Psoas muscle (tissue), 8 donors: ENCODE data around the gene EEFSEC. TPM values are rescaled to one million over a fixed set of nuclear protein-coding genes. Genes with fewer than 3 reads are reported as not detected.

Experiments
- ATAC-seq, 4 donors: fragments of 200-7000 bp; cut with Tn5 transposase; one replicate each; pipeline ENCODE4 v1.9.1; 2020; ENCODE audit warnings: moderate library complexity in 3 of 4, mild to moderate bottlenecking in 2 of 4
- DNase-seq, 2 donors: peaks; one replicate each; pipeline ENCODE4 v3.0.0-alpha.2; 2020
- H3K27ac ChIP-seq: fragments of 200-600 bp; one replicate; pipeline ENCODE4 v1.8.0; 2022
- H3K27me3 ChIP-seq, 3 donors: fragments of 200-600 bp in 1 of 3; one replicate each; pipeline versions ENCODE4 v1.6.1 to v1.8.0; 2013 to 2022; ENCODE audit warnings: low read length in 2 of 3, mild to moderate bottlenecking in 2 of 3, moderate library complexity in 1 of 3; ENCODE audit not compliant: insufficient read depth in 3 of 3
- H3K36me3 ChIP-seq, 2 donors: fragments of 200-600 bp in 1 of 2; one replicate each; pipeline versions ENCODE4 v1.6.1 to v1.8.0; 2013 to 2022; ENCODE audit warnings: low read depth in 1 of 2, mild to moderate bottlenecking in 1 of 2, moderate library complexity in 1 of 2; ENCODE audit not compliant: insufficient read depth in 1 of 2
- H3K4me1 ChIP-seq: fragments of 200-600 bp; one replicate; pipeline ENCODE4 v1.8.0; 2022
- H3K4me3 ChIP-seq: fragments of 200-600 bp; one replicate; pipeline ENCODE4 v1.8.0; 2022; ENCODE audit warnings: mild to moderate bottlenecking
- H3K9me3 ChIP-seq: fragments of 200-600 bp; one replicate; pipeline ENCODE4 v1.8.0; 2022
- CTCF ChIP-seq: fragments of 200-600 bp; IDR thresholded peaks from one replicate; pipeline ENCODE4 v1.8.0; 2022; ENCODE audit warnings: antibody characterized with exemption
- WGBS, 3 donors: extraction: QIAGEN DNeasy Blood & Tissue Kit; methylation state at CpG; one replicate each; pipeline versions ENCODE4 v1.1.6 to v1.1.7; 2013; 5-methylcytosine and 5-hydroxymethylcytosine counted together
- intact Hi-C, 2 donors: fragments of 100-400 bp; cut with DNase I; formaldehyde crosslinking; loops; one replicate each; pipeline versions ENCODE4 v1.11.0 to v1.14.2; 2022
- polyA plus RNA-seq, 3 donors: library from polyadenylated mRNA; stranded (reverse); fragments of 200-250 nt; gene quantifications; one replicate each; pipeline ENCODE4 v1.2.3, GENCODE V29; 2013
- total RNA-seq, 4 donors: library from RNA; stranded (reverse); fragmentation: NEBNext Ultra II Directional in 2 of 4; extraction: Animal tissue kit (Norgen Biotek cat#: 25700) in 2 of 4; gene quantifications; one replicate each; pipeline versions ENCODE4 v1.2.1 to v1.2.4, GENCODE V29; 2021 to 2023
- donor health status: healthy with polysubstance abuse.
- donor health status: DM: no; HTN: no; CAD: no; lungs with moderate emphysema.
- donor health status: Bipolar disorder and iron deficiency.
- donor health status: healthy.
- donor health status: DM: yes; HTN: yes; CAD: no.
- donor health status: DM: no; HTN: no; CAD: no.
- donor health status: DM: no; HTN: no; CAD: no.
- donor health status: DM: yes; HTN: yes; CAD: no.

EEFSEC gene
- total and polyA plus RNA-seq, 7 donors: 10.7 to 18.9 (median 14.0) TPM

GRCh38 chr3:128397484-128397883, 244.2 kb downstream of the EEFSEC start:
- no peak for TF ChIP-seq CTCF
- no peak for DNase-seq
- 76 to 95% (median 79%) methylated on average over 5 of the region's 5 CpGs for WGBS, 3 donors
- intact Hi-C loops: no loop called here
- no peaks in the 10 kb centered on the region for H3K9me3 ChIP-seq
- no peaks in the 10 kb centered on the region for H3K36me3 ChIP-seq
- no peaks in the 10 kb centered on the region for H3K27me3 ChIP-seq
- no peak overlapping the region for H3K4me3 ChIP-seq
- no peak overlapping the region for H3K27ac ChIP-seq
- ATAC-seq: no peak
- H3K4me1 ChIP-seq: peaks cover 12% of the 10 kb centered on the region

GRCh38 chr3:128398586-128398985, 245.3 kb downstream of the EEFSEC start:
- no peak overlapping the region for H3K27ac ChIP-seq
- no peaks in the 10 kb centered on the region for H3K36me3 ChIP-seq
- 78 to 84% (median 80%) methylated on average over 8 of the region's 8 CpGs for WGBS, 3 donors
- no peak for TF ChIP-seq CTCF
- no peak overlapping the region for H3K4me3 ChIP-seq
- no peaks in the 10 kb centered on the region for H3K9me3 ChIP-seq
- peaks cover under 1% of the 10 kb centered on the region for H3K4me1 ChIP-seq
- ATAC-seq: no peak
- no peaks in the 10 kb centered on the region for H3K27me3 ChIP-seq
- DNase-seq: no peak
- intact Hi-C loops: no loop called here

GRCh38 chr3:128399221-128399915, 246.1 kb downstream of the EEFSEC start:
- H3K4me1 ChIP-seq: no peaks in the 10 kb centered on the region
- H3K4me3 ChIP-seq: no peak overlapping the region
- no peaks in the 10 kb centered on the region for H3K9me3 ChIP-seq
- no peaks in the 10 kb centered on the region for H3K36me3 ChIP-seq
- no peak for ATAC-seq
- WGBS, 3 donors: 91 to 95% (median 95%) methylated on average over 23 to 24 of the region's 24 CpGs
- intact Hi-C loops: no loop called here
- no peak for TF ChIP-seq CTCF
- H3K27ac ChIP-seq: no peak overlapping the region
- no peaks in the 10 kb centered on the region for H3K27me3 ChIP-seq
- no peak for DNase-seq

- WGBS, 3 donors: 77 to 88% (median 84%) methylated on average over 11 of the region's 11 CpGs
- H3K4me1 ChIP-seq: no peaks in the 10 kb centered on the region
Observed at GRCh38 chr3:128400671-128401070, 247.4 kb downstream of the EEFSEC start.

More at GRCh38 chr3:128400671-128401070, 247.4 kb downstream of the EEFSEC start:
- H3K27ac ChIP-seq: no peak overlapping the region
- no peak overlapping the region for H3K4me3 ChIP-seq
- ATAC-seq (no peak), DNase-seq (no peak)
- no peaks in the 10 kb centered on the region for H3K27me3 ChIP-seq
- no peaks in the 10 kb centered on the region for H3K36me3 ChIP-seq
- intact Hi-C loops: no loop called here
- no peak for TF ChIP-seq CTCF
- no peaks in the 10 kb centered on the region for H3K9me3 ChIP-seq
